NB4 (cell line): ENCODE data around the gene SNED1.

Experiments
- DNase-seq: peaks from one replicate; pipeline ENCODE4 v3.0.0; 2010; ENCODE audit warnings: low read depth
- H3K4me3 ChIP-seq: one replicate; pipeline ENCODE4 v1.5.1; 2011; ENCODE audit warnings: mild to moderate bottlenecking, low read depth, low read length, moderate library complexity
- MAX ChIP-seq: IDR thresholded peaks from 2 replicates; pipeline ENCODE4 v1.6.1; 2011; ENCODE audit warnings: low read depth, low read length
- MYC ChIP-seq: IDR thresholded peaks from 2 replicates; pipeline ENCODE4 v1.6.1; 2011; ENCODE audit warnings: low read depth, low read length
- POLR2A ChIP-seq: IDR thresholded peaks from 2 replicates; pipeline ENCODE4 v1.6.1; 2011; ENCODE audit warnings: mild to moderate bottlenecking; ENCODE audit not compliant: insufficient read length; ENCODE audit errors: extremely low read depth
- TF ChIP-seq, protein P1 (sequence below): IDR thresholded peaks from one replicate; pipeline ENCODE4 v1.5.1; 2012; ENCODE audit warnings: low read depth, low read length

The SNED1 gene

GRCh38 chr2:241139531-241140444 lies 141.4 kb downstream of the SNED1 start:
- no peak for DNase-seq
- no peak overlapping the region for H3K4me3 ChIP-seq
- TF ChIP-seq MAX (no peak), MYC (no peak), POLR2A (no peak)
- TF ChIP-seq, protein P1, sequence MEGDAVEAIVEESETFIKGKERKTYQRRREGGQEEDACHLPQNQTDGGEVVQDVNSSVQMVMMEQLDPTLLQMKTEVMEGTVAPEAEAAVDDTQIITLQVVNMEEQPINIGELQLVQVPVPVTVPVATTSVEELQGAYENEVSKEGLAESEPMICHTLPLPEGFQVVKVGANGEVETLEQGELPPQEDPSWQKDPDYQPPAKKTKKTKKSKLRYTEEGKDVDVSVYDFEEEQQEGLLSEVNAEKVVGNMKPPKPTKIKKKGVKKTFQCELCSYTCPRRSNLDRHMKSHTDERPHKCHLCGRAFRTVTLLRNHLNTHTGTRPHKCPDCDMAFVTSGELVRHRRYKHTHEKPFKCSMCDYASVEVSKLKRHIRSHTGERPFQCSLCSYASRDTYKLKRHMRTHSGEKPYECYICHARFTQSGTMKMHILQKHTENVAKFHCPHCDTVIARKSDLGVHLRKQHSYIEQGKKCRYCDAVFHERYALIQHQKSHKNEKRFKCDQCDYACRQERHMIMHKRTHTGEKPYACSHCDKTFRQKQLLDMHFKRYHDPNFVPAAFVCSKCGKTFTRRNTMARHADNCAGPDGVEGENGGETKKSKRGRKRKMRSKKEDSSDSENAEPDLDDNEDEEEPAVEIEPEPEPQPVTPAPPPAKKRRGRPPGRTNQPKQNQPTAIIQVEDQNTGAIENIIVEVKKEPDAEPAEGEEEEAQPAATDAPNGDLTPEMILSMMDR: no peak

DNA sequence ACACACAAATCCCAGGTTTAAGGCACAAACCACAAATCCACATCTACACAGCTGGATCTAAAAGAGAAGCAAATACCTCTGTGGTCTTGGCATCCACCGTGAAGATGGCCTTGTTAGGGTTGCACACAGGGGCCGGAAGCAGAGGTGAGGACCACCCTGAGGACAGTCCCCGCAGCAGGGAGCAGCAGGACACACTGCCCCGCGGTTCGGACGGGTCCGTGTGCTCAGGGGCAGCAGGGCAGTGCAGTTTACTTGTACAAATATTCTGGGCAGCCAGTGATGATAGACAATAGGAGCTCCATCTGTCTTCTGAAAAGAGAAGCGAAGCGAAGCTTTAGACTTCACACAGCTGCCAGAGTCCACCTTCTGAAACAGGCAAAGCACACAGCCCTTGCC lies 142.0 kb downstream of the SNED1 start:
- no peak overlapping the region for H3K4me3 ChIP-seq
- TF ChIP-seq, protein P1: no peak
- TF ChIP-seq MYC (no peak), MAX (no peak), POLR2A (no peak)
- DNase-seq: no peak

DNA sequence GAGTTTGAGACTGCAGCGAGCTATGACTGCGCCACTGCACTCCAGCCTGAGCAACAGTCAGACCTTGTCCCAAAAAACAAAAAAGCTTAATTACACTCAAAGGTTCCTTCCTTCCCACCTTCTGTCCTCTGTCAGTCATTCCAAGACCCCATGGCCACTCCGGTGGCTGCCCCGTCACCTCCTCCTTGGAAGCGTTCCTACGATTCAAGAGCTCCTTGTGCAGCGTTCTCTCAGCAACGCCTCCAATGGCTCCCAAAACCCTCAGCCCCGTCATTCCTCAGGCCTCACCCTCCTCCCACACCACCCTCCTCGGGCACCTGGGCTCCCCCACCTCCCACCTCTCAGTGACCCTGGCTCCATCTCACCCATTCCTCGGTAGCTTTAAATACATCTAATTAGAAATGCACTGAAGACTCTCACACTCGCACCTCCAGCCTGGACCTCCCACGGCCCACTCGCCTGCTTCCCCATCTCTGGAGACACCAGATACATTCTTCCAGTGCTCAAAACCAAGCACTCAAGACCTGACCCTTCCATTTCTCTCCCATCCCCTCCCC lies 142.9 kb downstream of the SNED1 start:
- no peak overlapping the region for H3K4me3 ChIP-seq
- no peak for DNase-seq
- no peak for TF ChIP-seq MAX
- TF ChIP-seq MYC: no peak
- TF ChIP-seq, protein P1: no peak
- TF ChIP-seq POLR2A: no peak

DNA sequence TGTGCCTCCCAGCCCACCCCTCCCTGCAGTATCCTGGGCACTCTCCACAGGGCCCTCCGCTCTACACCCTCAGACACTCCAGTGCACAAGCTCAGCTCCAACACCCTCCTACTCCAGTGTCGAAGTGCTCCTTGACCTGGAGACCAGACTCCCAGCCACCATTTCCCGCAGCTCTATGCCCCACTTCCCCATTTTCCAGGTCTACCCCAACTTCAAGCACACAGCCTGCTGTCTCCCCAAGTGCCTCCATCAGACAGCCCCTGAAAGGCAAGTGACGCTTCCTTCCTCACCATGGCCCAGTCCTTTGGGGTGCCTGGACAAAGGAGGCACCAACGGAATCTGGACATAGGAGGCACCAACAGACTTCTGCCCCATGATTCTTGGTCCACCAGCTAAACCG lies 143.6 kb downstream of the SNED1 start:
- no peak overlapping the region for H3K4me3 ChIP-seq
- DNase-seq: no peak
- TF ChIP-seq, protein P1: no peak
- TF ChIP-seq POLR2A (no peak), MAX (no peak), MYC (no peak)

GRCh38 chr2:241142593-241142992 lies 144.2 kb downstream of the SNED1 start:
- TF ChIP-seq, protein P1: no peak
- TF ChIP-seq MAX (no peak), MYC (no peak), POLR2A (no peak)
- H3K4me3 ChIP-seq: no peak overlapping the region
- DNase-seq: no peak
